HepG2 (cell line): ENCODE data around the gene TOX2.

ENCODE experiments used
- NR2F6 ChIP-seq, 2 experiments: IDR thresholded peaks; 2 replicates each; pipeline ENCODE4 v1.6.1; 2016; ENCODE audit warnings: antibody characterized with exemption in 1 of 2, mild to moderate bottlenecking in 1 of 2
- TAF15 ChIP-seq: fragments of 200-400 bp; formaldehyde crosslinking; IDR thresholded peaks from one replicate; pipeline ENCODE4 v1.6.1; 2018; ENCODE audit warnings: mild to moderate bottlenecking, low read depth, low read length; ENCODE audit not compliant: poor library complexity, severe bottlenecking
- TCF12 ChIP-seq, 2 experiments: fragments of 450-650 bp in 1 of 2; sonication (generic) in 1 of 2; formaldehyde crosslinking in 1 of 2; IDR thresholded peaks; 2 replicates each; pipeline versions ENCODE4 v1.6.1 to v1.8.0; 2017 to 2022; ENCODE audit warnings: antibody characterized with exemption in 1 of 2, mild to moderate bottlenecking in 1 of 2, missing genetic modification reagents in 1 of 2, moderate library complexity in 1 of 2
- ZNF12 ChIP-seq: sonication (generic); formaldehyde crosslinking; IDR thresholded peaks from 2 replicates; pipeline ENCODE4 v1.5.0; 2020; ENCODE audit warnings: missing genetic modification reagents
- ZNF274 ChIP-seq: sonication (generic); formaldehyde crosslinking; IDR thresholded peaks from 2 replicates; pipeline ENCODE4 v1.5.1; 2020; ENCODE audit warnings: mild to moderate bottlenecking, missing genetic modification reagents
- TF ChIP-seq, protein P1 (sequence below): IDR thresholded peaks from 2 replicates; pipeline ENCODE4 v1.6.1; 2016
- TF ChIP-seq, protein P2 (sequence below): sonication (generic); formaldehyde crosslinking; IDR thresholded peaks from 2 replicates; pipeline ENCODE4 v1.5.0; 2020; ENCODE audit warnings: mild to moderate bottlenecking, missing genetic modification reagents, moderate library complexity
- TF ChIP-seq, protein P3 (sequence below): IDR thresholded peaks from 2 replicates; pipeline ENCODE4 v1.6.1; 2018; ENCODE audit warnings: missing genetic modification reagents, mild to moderate bottlenecking, missing compliant biosample characterization
- TF ChIP-seq, protein P4 (sequence below): sonication (generic); formaldehyde crosslinking; IDR thresholded peaks from 2 replicates; pipeline ENCODE4 v1.4.0; 2020; ENCODE audit warnings: missing genetic modification reagents, mild to moderate bottlenecking, borderline replicate concordance
- TF ChIP-seq, protein P5 (sequence below): sonication (generic); formaldehyde crosslinking; IDR thresholded peaks from 2 replicates; pipeline ENCODE4 v1.4.0; 2020; ENCODE audit warnings: low read depth, missing genetic modification reagents
- TF ChIP-seq, protein P6 (sequence below): sonication (generic); formaldehyde crosslinking; IDR thresholded peaks from 2 replicates; pipeline ENCODE4 v1.4.0; 2020; ENCODE audit warnings: missing genetic modification reagents

DNA sequence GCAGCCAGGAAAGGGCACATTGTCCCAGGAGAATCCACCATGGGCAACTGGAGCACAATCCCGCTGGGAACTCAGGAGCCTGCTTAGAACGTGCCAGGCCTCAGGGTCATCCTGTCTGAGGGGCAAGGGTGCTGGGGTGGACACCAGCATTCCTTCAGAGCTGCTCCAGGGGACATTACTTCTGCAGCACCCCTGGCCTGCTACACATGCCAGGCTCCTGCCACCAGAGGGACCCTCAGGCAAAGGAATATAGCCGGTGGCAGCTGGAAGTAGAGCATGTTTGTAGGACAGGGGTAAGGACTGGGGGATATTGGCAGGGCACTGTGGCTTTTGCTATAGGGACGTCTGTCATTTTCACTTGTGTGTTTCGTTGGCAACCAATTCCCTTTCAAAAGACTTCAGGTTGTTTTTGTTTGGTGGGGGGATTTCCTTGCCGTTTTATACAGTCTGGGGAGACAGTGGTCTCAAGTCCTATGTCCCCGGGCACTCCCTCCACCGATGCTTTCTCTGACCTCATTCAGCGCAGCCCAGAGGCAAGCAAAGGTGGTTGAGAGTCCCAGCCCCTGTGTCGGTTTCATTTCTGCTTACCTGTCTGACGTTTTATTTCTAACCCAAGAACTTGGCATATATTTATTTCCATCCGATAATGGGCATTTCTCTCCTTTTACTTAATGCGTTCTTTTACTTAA lies 141.5 kb downstream of the TOX2 start:
- TF ChIP-seq ZNF274 (peak; percentile 64; the same call in 1 of the 2 replicates), ZNF12 (no peak), NR2F6 (IDR thresholded peaks at IDR 0.05) (no peak), NR2F6 (CRISPR knock-in tag; IDR thresholded peaks at IDR 0.05) (no peak), TCF12 (IDR thresholded peaks at IDR 0.05) (no peak), TCF12 (CRISPR knock-in tag; IDR thresholded peaks at IDR 0.05) (no peak), TAF15 (no peak)
- TF ChIP-seq, protein P1, sequence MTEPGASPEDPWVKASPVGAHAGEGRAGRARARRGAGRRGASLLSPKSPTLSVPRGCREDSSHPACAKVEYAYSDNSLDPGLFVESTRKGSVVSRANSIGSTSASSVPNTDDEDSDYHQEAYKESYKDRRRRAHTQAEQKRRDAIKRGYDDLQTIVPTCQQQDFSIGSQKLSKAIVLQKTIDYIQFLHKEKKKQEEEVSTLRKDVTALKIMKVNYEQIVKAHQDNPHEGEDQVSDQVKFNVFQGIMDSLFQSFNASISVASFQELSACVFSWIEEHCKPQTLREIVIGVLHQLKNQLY (CRISPR knock-in tag), result no peak
- TF ChIP-seq, protein P2, sequence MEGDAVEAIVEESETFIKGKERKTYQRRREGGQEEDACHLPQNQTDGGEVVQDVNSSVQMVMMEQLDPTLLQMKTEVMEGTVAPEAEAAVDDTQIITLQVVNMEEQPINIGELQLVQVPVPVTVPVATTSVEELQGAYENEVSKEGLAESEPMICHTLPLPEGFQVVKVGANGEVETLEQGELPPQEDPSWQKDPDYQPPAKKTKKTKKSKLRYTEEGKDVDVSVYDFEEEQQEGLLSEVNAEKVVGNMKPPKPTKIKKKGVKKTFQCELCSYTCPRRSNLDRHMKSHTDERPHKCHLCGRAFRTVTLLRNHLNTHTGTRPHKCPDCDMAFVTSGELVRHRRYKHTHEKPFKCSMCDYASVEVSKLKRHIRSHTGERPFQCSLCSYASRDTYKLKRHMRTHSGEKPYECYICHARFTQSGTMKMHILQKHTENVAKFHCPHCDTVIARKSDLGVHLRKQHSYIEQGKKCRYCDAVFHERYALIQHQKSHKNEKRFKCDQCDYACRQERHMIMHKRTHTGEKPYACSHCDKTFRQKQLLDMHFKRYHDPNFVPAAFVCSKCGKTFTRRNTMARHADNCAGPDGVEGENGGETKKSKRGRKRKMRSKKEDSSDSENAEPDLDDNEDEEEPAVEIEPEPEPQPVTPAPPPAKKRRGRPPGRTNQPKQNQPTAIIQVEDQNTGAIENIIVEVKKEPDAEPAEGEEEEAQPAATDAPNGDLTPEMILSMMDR (CRISPR knock-in tag), result peak; percentile 82
- TF ChIP-seq, protein P3, sequence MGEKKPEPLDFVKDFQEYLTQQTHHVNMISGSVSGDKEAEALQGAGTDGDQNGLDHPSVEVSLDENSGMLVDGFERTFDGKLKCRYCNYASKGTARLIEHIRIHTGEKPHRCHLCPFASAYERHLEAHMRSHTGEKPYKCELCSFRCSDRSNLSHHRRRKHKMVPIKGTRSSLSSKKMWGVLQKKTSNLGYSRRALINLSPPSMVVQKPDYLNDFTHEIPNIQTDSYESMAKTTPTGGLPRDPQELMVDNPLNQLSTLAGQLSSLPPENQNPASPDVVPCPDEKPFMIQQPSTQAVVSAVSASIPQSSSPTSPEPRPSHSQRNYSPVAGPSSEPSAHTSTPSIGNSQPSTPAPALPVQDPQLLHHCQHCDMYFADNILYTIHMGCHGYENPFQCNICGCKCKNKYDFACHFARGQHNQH (CRISPR knock-in tag), result no peak
- TF ChIP-seq, protein P4, sequence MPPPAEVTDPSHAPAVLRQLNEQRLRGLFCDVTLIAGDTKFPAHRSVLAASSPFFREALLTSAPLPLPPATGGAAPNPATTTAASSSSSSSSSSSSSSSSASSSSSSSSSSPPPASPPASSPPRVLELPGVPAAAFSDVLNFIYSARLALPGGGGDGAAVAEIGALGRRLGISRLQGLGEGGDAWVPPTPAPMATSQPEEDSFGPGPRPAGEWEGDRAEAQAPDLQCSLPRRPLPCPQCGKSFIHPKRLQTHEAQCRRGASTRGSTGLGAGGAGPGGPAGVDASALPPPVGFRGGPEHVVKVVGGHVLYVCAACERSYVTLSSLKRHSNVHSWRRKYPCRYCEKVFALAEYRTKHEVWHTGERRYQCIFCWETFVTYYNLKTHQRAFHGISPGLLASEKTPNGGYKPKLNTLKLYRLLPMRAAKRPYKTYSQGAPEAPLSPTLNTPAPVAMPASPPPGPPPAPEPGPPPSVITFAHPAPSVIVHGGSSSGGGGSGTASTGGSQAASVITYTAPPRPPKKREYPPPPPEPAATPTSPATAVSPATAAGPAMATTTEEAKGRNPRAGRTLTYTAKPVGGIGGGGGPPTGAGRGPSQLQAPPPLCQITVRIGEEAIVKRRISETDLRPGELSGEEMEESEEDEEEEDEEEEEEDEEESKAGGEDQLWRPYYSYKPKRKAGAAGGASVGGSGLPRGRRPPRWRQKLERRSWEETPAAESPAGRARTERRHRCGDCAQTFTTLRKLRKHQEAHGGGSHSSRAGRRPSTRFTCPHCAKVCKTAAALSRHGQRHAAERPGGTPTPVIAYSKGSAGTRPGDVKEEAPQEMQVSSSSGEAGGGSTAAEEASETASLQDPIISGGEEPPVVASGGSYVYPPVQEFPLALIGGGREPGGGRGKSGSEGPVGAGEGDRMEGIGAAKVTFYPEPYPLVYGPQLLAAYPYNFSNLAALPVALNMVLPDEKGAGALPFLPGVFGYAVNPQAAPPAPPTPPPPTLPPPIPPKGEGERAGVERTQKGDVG, result no peak
- TF ChIP-seq, protein P5, sequence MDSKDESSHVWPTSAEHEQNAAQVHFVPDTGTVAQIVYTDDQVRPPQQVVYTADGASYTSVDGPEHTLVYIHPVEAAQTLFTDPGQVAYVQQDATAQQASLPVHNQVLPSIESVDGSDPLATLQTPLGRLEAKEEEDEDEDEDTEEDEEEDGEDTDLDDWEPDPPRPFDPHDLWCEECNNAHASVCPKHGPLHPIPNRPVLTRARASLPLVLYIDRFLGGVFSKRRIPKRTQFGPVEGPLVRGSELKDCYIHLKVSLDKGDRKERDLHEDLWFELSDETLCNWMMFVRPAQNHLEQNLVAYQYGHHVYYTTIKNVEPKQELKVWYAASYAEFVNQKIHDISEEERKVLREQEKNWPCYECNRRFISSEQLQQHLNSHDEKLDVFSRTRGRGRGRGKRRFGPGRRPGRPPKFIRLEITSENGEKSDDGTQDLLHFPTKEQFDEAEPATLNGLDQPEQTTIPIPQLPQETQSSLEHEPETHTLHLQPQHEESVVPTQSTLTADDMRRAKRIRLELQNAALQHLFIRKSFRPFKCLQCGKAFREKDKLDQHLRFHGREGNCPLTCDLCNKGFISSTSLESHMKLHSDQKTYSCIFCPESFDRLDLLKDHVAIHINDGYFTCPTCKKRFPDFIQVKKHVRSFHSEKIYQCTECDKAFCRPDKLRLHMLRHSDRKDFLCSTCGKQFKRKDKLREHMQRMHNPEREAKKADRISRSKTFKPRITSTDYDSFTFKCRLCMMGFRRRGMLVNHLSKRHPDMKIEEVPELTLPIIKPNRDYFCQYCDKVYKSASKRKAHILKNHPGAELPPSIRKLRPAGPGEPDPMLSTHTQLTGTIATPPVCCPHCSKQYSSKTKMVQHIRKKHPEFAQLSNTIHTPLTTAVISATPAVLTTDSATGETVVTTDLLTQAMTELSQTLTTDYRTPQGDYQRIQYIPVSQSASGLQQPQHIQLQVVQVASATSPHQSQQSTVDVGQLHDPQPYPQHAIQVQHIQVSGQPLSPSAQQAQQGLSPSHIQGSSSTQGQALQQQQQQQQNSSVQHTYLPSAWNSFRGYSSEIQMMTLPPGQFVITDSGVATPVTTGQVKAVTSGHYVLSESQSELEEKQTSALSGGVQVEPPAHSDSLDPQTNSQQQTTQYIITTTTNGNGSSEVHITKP (CRISPR knock-in tag), result no peak
- TF ChIP-seq, protein P6, sequence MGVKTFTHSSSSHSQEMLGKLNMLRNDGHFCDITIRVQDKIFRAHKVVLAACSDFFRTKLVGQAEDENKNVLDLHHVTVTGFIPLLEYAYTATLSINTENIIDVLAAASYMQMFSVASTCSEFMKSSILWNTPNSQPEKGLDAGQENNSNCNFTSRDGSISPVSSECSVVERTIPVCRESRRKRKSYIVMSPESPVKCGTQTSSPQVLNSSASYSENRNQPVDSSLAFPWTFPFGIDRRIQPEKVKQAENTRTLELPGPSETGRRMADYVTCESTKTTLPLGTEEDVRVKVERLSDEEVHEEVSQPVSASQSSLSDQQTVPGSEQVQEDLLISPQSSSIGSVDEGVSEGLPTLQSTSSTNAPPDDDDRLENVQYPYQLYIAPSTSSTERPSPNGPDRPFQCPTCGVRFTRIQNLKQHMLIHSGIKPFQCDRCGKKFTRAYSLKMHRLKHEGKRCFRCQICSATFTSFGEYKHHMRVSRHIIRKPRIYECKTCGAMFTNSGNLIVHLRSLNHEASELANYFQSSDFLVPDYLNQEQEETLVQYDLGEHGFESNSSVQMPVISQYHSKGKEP (CRISPR knock-in tag), result no peak
